HEK293 (cell line): ENCODE data around the gene PIM1.

ENCODE experiments used
- KLF10 ChIP-seq: fragments of 450-650 bp; IDR thresholded peaks from 2 replicates; pipeline ENCODE4 v1.5.1; 2018; ENCODE audit warnings: missing biosample characterization, mild to moderate bottlenecking, missing genetic modification characterization
- PRDM1 ChIP-seq: fragments of 450-650 bp; formaldehyde crosslinking; IDR thresholded peaks from 2 replicates; pipeline ENCODE4; 2016; ENCODE audit warnings: missing biosample characterization, missing genetic modification characterization
- RBAK ChIP-seq: fragments of 450-650 bp; formaldehyde crosslinking; IDR thresholded peaks from 2 replicates; pipeline ENCODE4 v1.5.1; 2016; ENCODE audit warnings: missing biosample characterization, missing genetic modification characterization
- YY1 ChIP-seq: fragments of 450-650 bp; formaldehyde crosslinking; IDR thresholded peaks from 2 replicates; pipeline ENCODE4 v1.5.1; 2018; ENCODE audit warnings: missing biosample characterization, missing genetic modification characterization
- ZNF510 ChIP-seq: fragments of 450-650 bp; formaldehyde crosslinking; IDR thresholded peaks from 2 replicates; pipeline ENCODE4 v1.5.1; 2018; ENCODE audit warnings: mild to moderate bottlenecking, missing genetic modification characterization, missing biosample characterization; ENCODE audit not compliant: insufficient replicate concordance
- TF ChIP-seq, protein P1 (sequence below): fragments of 450-650 bp; formaldehyde crosslinking; conservative IDR thresholded peaks from 2 replicates; pipeline ENCODE4 v1.5.1; 2016; ENCODE audit warnings: low read depth, missing biosample characterization, missing genetic modification characterization
- TF ChIP-seq, protein P2 (sequence below): fragments of 450-650 bp; formaldehyde crosslinking; IDR thresholded peaks from 2 replicates; pipeline ENCODE4 v1.5.1; 2016; ENCODE audit warnings: missing biosample characterization, missing genetic modification characterization
- TF ChIP-seq, protein P3 (sequence below): fragments of 450-650 bp; formaldehyde crosslinking; IDR thresholded peaks from 2 replicates; pipeline ENCODE4 v1.5.1; 2016; ENCODE audit warnings: missing biosample characterization, missing genetic modification characterization

DNA sequence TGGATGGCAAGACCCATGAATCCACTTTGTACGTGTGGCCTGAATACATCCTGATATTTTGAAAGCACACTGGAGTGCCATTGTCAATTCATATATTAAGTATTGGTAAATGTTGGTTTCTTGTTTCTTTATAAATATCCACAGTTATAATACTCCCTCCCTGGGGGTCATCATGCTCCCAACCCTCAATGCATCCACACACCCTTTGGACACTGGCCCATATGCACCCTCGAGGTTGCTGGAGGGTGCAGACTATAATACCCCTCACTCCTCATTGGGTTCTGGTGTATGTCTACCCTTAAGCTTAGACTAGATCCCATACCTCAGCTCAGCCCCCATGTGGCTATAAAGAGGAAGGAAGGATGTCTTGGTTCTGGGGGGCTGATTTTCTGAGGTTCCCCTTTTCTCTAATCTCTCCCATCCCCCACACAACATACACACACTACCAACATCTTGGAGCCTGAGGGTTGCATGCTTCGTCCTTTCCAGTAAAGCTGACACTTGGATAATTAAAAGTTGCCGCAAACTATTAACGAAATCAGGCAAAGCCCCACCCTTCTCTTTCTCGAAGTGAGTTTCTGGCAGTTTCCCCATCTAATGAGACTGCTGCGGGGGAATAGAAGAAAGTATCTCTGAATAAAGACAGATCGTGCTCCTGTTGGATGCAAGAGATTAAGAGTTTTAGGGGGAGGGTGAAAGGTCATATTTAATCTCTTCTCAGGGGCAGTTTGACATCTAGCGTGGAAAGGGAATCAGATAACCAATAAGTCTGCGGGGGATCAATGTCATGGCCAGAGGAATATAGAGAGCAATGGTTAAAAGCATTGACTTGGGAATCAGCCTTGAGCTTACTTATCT, 7.4 kb downstream of the PIM1 start:
- TF ChIP-seq RBAK (no peak), PRDM1 (tag by site-specific recombination) (no peak), YY1 (tag by site-specific recombination) (no peak), KLF10 (tag by site-specific recombination) (no peak), ZNF510 (no peak)
- TF ChIP-seq, protein P1, sequence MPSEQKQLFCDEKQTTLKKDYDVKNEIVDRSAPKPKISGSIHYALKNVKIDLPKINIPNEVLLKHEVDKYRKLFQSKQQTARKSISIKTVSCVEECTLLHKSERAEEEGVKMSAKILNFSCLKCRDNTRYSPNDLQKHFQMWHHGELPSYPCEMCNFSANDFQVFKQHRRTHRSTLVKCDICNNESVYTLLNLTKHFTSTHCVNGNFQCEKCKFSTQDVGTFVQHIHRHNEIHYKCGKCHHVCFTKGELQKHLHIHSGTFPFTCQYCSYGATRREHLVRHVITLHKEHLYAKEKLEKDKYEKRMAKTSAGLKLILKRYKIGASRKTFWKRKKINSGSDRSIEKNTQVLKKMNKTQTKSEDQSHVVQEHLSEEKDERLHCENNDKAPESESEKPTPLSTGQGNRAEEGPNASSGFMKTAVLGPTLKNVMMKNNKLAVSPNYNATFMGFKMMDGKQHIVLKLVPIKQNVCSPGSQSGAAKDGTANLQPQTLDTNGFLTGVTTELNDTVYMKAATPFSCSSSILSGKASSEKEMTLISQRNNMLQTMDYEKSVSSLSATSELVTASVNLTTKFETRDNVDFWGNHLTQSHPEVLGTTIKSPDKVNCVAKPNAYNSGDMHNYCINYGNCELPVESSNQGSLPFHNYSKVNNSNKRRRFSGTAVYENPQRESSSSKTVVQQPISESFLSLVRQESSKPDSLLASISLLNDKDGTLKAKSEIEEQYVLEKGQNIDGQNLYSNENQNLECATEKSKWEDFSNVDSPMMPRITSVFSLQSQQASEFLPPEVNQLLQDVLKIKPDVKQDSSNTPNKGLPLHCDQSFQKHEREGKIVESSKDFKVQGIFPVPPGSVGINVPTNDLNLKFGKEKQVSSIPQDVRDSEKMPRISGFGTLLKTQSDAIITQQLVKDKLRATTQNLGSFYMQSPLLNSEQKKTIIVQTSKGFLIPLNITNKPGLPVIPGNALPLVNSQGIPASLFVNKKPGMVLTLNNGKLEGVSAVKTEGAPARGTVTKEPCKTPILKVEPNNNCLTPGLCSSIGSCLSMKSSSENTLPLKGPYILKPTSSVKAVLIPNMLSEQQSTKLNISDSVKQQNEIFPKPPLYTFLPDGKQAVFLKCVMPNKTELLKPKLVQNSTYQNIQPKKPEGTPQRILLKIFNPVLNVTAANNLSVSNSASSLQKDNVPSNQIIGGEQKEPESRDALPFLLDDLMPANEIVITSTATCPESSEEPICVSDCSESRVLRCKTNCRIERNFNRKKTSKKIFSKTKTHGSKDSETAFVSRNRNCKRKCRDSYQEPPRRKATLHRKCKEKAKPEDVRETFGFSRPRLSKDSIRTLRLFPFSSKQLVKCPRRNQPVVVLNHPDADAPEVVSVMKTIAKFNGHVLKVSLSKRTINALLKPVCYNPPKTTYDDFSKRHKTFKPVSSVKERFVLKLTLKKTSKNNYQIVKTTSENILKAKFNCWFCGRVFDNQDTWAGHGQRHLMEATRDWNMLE = no peak
- TF ChIP-seq, protein P2, sequence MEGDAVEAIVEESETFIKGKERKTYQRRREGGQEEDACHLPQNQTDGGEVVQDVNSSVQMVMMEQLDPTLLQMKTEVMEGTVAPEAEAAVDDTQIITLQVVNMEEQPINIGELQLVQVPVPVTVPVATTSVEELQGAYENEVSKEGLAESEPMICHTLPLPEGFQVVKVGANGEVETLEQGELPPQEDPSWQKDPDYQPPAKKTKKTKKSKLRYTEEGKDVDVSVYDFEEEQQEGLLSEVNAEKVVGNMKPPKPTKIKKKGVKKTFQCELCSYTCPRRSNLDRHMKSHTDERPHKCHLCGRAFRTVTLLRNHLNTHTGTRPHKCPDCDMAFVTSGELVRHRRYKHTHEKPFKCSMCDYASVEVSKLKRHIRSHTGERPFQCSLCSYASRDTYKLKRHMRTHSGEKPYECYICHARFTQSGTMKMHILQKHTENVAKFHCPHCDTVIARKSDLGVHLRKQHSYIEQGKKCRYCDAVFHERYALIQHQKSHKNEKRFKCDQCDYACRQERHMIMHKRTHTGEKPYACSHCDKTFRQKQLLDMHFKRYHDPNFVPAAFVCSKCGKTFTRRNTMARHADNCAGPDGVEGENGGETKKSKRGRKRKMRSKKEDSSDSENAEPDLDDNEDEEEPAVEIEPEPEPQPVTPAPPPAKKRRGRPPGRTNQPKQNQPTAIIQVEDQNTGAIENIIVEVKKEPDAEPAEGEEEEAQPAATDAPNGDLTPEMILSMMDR (tag by site-specific recombination) = no peak
- TF ChIP-seq, protein P3, sequence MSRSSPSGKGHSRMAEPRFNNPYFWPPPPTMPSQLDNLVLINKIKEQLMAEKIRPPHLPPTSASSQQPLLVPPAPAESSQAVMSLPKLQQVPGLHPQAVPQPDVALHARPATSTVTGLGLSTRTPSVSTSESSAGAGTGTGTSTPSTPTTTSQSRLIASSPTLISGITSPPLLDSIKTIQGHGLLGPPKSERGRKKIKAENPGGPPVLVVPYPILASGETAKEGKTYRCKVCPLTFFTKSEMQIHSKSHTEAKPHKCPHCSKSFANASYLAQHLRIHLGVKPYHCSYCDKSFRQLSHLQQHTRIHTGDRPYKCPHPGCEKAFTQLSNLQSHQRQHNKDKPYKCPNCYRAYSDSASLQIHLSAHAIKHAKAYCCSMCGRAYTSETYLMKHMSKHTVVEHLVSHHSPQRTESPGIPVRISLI (tag by site-specific recombination) = no peak
